ENCODE data around the gene RBBP4.
"Not testable (repeated sequence)": the region's sequence is repeated elsewhere in the genome, so short reads cannot be mapped to it uniquely, and the experiment has no call there.

Gene RBBP4

DNA sequence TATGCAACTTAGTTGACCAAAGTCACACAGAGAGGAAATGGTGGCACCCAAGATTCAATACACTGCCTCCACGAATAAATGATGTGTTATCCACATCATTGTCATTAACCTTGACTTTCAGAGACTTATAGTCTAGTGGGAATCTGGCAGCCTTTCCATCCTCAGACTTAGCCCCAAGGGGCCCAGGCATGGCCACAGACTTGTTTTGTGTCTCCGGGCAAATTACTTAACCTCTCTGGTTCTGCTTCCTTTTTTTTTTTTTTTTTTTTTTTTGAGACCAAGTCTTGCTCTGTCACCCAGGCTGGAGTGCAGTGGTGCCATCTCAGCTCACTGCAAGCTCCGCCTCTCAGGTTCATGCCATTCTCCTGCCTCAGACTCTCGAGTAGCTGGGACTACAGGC, 60.2 kb downstream of the RBBP4 start:
- not testable (repeated sequence) for DNase-seq, H3K27ac Mint-ChIP-seq, H3K36me3 Mint-ChIP-seq, H3K4me1 Mint-ChIP-seq, H3K9me3 Mint-ChIP-seq, H3K4me3 Mint-ChIP-seq
- H3K27me3 Mint-ChIP-seq, result peaks cover 45% of the 10 kb centered on the region
- CTCF ChIA-PET, result interaction anchor here (0.6 to 10.7 kb wide), 10 partner anchors 8 to 691 kb away, joined by 3 to 204 read pairs (median 9); partner anchors contain the start of gene SYNC

DNA sequence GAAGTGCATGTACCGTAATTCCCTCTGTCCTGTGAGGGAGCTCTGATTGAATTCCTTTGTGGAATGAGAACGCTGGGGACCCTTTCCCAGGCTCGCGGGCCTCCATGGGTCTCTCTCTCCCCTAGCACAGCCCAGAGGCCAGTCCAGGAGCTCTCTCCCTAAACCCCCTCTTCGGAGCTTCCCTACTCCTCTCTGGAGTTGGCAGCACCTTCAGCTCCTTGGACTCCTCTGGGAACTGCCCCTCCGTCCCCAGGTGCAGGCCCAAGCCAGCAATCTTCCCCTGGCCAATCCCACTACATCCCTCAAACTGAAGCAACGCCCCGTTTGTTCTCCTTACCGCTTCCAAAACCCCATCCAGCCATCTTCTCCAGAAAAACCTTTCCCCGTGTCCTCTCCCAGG, 62.1 kb downstream of the RBBP4 start:
- CTCF ChIA-PET, result interaction anchor here (0.6 to 10.7 kb wide), 23 partner anchors 8 to 743 kb away, joined by 3 to 204 read pairs (median 6); partner anchors contain the start of gene SYNC
- no peak for DNase-seq
- Mint-ChIP-seq H3K4me1 (peaks cover 14% of the 10 kb centered on the region), H3K27ac (no peak overlapping the region), H3K27me3 (peaks cover 37% of the 10 kb centered on the region), H3K36me3 (no peaks in the 10 kb centered on the region), H3K9me3 (no peaks in the 10 kb centered on the region), H3K4me3 (no peak overlapping the region)

DNA sequence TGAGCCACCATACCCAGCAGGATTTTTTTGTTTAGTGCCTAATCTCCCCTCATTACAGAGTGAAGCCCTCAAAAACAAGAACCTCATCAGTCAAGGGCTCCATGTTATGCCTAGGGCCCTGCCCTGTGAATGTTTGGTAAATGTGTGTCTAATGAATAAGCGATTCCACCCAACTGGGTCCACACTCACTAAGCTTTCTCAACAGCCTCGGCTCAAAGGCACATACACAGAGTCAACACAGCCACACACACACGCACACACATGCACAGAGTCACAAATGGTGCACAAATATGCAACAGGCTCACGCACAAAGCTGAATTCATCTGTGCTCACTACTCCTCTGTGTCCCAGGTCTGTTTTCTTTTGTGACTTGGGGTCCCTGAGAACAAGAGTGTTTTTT, 63.3 kb downstream of the RBBP4 start:
- no peaks in the 10 kb centered on the region for H3K9me3 Mint-ChIP-seq
- CTCF ChIA-PET, result interaction anchor here (3.9 to 10.7 kb wide), 2 partner anchors 59 to 160 kb away, joined by 66 to 204 read pairs; no protein-coding TSS in a partner anchor

DNA sequence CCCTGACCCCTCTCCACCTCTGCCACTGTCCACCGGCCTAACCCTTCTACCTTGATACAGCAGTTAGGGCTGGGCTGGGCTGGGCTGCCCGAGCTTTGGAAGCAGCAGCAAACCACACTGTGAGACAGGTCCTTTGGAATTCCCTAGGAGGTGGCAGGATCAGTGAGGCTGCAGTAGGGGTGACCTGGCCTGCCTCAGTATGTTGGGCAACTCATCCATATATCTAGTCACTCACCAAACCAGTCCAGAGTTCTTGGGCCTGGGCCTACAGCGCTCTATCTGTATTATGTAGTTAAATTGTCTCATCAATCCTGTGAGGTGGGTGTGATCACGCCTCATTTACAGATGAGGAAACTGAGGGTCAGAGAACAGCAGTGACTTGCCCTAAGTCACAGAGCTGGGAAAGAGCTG, 64.9 kb downstream of the RBBP4 start:
- peaks cover 14% of the 10 kb centered on the region for H3K4me1 Mint-ChIP-seq

More for the DNA sequence above, 63.3 kb downstream of the RBBP4 start:
- peaks cover 14% of the 10 kb centered on the region for H3K4me1 Mint-ChIP-seq
- H3K36me3 Mint-ChIP-seq, result no peaks in the 10 kb centered on the region
- H3K27me3 Mint-ChIP-seq, result peaks cover 45% of the 10 kb centered on the region
- no peak overlapping the region for H3K27ac Mint-ChIP-seq
- H3K4me3 Mint-ChIP-seq, result no peak overlapping the region
- DNase-seq, result no peak

DNA sequence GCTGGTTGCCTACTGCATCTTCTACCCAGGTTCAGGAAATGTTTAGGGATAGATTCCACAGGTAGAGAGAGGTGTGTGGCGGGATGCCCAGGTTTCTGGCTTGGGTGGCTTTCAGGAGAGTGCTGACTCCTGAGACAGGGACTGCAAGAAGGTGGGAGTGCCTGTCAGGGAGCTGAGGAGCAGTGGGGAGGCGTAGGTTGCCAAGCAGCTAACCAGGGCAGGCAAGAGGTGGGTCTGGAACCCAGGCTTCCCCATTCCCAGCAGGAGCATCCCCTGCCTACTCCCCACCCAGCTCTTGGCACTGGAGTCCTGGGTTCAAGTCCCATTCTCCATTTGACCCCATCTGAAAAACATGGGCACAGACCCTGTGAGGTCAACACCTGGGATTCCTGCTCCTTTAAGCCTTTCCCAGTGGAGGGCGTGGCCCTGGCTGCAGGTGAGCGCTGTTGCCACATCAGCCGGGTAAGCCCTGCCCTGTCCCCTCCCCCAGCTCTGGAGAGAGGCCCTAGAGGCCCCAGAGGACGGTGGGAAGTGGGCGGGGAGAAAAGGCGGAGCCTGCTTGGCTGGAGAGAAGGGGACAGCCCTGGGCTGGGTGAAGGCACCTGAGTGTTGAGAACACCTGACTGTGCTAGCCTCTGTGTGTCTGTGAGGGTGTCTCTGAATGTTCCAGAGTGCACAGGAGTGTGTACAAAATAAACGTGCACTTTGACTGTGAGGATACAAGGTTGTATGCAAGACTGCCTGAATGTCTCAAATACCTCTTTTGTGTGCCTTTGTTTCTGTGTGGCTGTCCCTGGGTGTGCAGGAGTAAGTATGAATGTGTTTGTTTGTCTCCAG, 65.5 kb downstream of the RBBP4 start:
- DNase-seq, result peak; percentile 80
- no peak overlapping the region for H3K4me3 Mint-ChIP-seq
- peaks cover 14% of the 10 kb centered on the region for H3K4me1 Mint-ChIP-seq
- no peak overlapping the region for H3K27ac Mint-ChIP-seq
- H3K9me3 Mint-ChIP-seq, result no peaks in the 10 kb centered on the region
- CTCF ChIA-PET, result interaction anchor here (0.8 to 10.7 kb wide), 2 partner anchors 57 to 155 kb away, joined by 3 to 204 read pairs; no protein-coding TSS in a partner anchor
- no peaks in the 10 kb centered on the region for H3K36me3 Mint-ChIP-seq
- peaks cover 67% of the 10 kb centered on the region for H3K27me3 Mint-ChIP-seq

More for the DNA sequence above, 64.9 kb downstream of the RBBP4 start:
- Mint-ChIP-seq H3K27ac (no peak overlapping the region), H3K36me3 (no peaks in the 10 kb centered on the region), H3K27me3 (peaks cover 61% of the 10 kb centered on the region), H3K4me3 (no peak overlapping the region), H3K9me3 (no peaks in the 10 kb centered on the region)
- no peak for DNase-seq
- CTCF ChIA-PET, result interaction anchor here (0.8 to 10.7 kb wide), 2 partner anchors 57 to 156 kb away, joined by 3 to 204 read pairs; no protein-coding TSS in a partner anchor

DNA sequence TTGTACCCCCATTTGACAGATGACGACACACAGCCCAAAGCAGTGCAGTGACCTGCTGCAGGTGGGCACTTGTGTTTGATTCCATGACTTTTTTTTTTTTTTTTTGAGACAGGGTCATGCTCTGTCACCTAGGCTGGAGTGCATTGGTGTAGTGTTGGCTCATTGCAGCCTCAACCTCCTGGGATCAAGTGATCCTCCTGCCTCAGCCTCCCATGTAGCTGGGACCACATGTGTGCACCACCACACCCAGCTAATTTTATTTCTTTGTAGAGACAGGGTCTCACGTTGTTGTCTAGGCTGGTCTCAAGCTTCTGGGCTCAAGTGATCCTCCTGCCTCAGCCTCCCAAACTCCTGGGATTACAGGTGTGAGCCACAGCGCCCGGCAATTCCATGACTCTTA, 66.5 kb downstream of the RBBP4 start:
- H3K9me3 Mint-ChIP-seq, result no peaks in the 10 kb centered on the region
- H3K27ac Mint-ChIP-seq, result no peak overlapping the region
- DNase-seq, result no peak
- no peaks in the 10 kb centered on the region for H3K36me3 Mint-ChIP-seq
- CTCF ChIA-PET, result interaction anchor here (0.9 to 10.7 kb wide), 4 partner anchors 25 to 197 kb away, joined by 3 to 204 read pairs (median 3); no protein-coding TSS in a partner anchor
- no peak overlapping the region for H3K4me3 Mint-ChIP-seq
- H3K4me1 Mint-ChIP-seq, result peaks cover 12% of the 10 kb centered on the region
- H3K27me3 Mint-ChIP-seq, result peaks cover 70% of the 10 kb centered on the region

DNA sequence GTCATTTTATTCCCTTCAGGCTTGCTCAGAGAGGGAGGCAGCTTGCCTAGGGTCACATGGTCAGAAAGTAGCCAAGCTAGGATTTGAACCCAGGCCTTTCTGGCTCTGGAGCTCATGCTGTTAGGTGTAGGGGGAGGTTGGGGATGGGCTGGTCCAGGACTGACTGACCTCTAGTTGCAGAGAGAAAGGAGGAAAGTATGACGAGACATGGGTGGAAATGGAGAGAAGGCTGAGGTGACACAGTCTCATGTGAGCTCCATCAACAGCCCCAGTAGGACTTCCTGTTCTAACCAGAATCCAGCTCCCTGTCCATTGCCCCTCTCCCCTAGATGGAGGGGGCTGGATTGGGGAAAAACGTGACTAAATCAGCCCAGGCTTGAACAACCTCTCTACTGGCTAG, 67.0 kb downstream of the RBBP4 start:
- CTCF ChIA-PET, result interaction anchor here (0.9 to 10.7 kb wide), 4 partner anchors 24 to 198 kb away, joined by 3 to 204 read pairs (median 3); no protein-coding TSS in a partner anchor
- H3K4me1 Mint-ChIP-seq, result peaks cover 12% of the 10 kb centered on the region
- H3K9me3 Mint-ChIP-seq, result no peaks in the 10 kb centered on the region
- H3K27ac Mint-ChIP-seq, result peak overlapping the region; percentile 67
- peaks cover 68% of the 10 kb centered on the region for H3K27me3 Mint-ChIP-seq
- H3K4me3 Mint-ChIP-seq, result no peak overlapping the region
- DNase-seq, result no peak
- no peaks in the 10 kb centered on the region for H3K36me3 Mint-ChIP-seq

DNA sequence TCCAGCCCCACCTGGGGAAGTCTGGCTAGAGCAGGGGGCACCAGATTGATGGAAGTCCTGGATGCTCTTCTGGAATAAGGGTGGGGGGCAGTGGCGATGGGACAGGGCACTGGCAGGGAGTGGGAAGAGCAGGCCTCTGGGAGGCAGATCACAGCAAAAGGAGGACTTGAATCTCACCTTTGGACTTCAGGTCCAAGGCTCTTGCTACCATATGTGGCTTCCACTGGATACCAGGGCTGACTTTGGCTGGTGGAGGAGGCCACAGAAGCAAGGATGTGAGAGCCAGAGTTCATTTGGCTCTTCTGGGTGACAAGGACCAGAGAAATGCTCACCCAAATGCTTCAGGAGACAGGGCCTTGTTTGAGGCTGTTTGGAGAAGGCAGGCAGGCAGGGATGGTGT, 67.5 kb downstream of the RBBP4 start:
- Mint-ChIP-seq H3K9me3 (no peaks in the 10 kb centered on the region), H3K4me1 (peaks cover 12% of the 10 kb centered on the region), H3K27ac (no peak overlapping the region), H3K36me3 (no peaks in the 10 kb centered on the region), H3K27me3 (peaks cover 63% of the 10 kb centered on the region), H3K4me3 (no peak overlapping the region)
- CTCF ChIA-PET, result interaction anchor here (1.5 to 10.7 kb wide), 2 partner anchors 55 to 198 kb away, joined by 3 to 204 read pairs; no protein-coding TSS in a partner anchor
- no peak for DNase-seq

DNA sequence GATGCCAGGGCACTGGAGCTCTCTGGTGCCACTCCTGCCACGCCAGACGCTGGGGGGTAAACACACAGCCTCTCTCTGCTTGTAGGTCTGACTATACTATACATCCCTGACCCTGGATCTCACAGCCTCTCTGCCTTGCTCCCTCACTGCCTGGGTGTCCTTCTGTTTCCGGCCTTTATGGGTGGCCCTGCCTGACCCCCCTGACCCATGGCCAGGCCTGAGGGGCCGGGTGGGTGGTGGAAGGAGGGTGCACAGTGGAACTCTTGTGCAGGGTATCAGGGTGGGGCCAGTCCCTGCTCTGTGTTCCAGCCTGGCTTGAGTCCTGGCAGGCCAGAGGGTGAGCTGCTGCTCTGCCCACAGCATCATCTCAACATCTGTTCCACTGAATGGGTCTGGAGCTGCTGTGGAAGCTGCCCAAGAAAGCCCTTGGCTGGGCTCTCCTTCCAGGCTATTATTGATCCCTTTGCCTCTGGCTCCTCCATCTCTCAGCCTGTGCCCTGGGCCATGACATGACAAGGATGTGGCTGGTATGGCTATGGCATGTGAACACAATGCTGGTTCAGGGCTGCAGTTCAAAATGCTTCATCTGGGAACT, 68.8 kb downstream of the RBBP4 start:
- Mint-ChIP-seq H3K4me1 (peaks cover 17% of the 10 kb centered on the region), H3K27me3 (peaks cover 63% of the 10 kb centered on the region), H3K9me3 (no peaks in the 10 kb centered on the region), H3K36me3 (no peaks in the 10 kb centered on the region), H3K27ac (no peak overlapping the region), H3K4me3 (no peak overlapping the region)
- no peak for DNase-seq
- CTCF ChIA-PET, result no interaction called here

DNA sequence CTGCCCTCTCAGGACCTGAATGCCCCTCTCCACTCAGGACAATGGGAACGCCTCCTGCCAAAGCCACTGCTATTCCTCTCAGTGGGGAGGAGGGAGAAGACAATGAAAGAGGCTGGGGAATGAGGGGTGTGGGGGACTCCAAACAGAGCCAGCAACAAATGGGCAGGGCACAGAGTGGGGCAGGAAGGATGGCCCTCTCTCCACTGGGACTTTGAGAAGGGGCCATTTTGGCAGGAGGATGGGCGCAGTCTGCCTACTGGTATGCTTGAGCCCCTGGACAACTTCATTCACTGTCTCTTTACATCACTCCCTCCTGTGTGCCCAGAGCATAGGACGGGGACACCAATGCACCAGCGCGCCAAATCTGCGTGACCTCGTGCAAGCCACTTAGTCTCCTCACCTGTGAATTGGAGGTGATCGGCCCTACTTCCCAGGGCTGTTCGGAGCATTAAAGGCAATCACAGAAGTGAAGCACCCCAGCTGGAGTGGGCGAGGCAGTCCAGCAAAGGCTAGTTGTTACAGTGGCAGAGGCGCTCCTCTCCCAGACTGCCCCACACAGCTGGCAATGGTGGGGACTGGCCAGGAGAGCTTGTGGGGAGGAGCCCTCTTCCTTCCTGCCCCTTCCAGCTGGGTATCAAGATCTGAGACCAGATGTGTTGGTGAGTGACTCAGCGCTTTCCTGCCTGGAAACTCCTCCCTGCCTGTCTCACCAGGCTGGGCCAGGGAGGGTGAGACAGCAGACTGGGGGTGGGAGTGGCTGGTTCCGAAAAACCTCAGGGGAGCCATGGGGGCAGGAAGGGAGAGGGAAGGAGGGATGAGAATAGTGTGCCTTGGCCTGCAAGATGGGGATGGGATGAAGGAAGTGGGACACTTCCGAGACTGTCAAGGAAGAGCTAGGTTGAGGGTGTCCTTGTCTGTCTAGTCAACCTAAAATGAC, 73.9 kb downstream of the RBBP4 start:
- Mint-ChIP-seq H3K27ac (peak overlapping the region; percentile 42), H3K4me1 (peaks cover 19% of the 10 kb centered on the region), H3K4me3 (no peak overlapping the region), H3K9me3 (no peaks in the 10 kb centered on the region), H3K36me3 (no peaks in the 10 kb centered on the region), H3K27me3 (peaks cover 50% of the 10 kb centered on the region)
- CTCF ChIA-PET, result interaction anchor here (2.1 kb wide), 1 partner anchor 12 kb away, joined by 9 read pairs; no protein-coding TSS in a partner anchor
- DNase-seq, result peak; percentile 54

DNA sequence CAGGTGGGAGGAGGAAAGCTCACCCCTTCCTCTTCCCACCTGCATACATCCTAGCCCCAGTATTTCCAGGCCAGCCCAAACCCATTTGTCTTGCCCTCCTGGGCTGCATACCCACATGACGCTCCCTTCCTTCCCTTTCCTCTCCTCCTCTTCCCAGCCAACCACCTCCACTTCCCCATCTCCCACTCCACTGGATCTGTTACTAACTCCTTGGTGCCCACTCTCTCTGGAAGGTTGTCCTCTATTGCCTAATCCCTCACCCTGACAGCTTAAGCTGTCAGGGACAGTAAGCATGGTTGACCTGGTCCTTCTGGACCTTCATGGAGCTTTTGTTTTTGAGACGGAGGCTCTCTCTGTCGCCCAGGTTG, 74.6 kb downstream of the RBBP4 start:
- H3K4me3 Mint-ChIP-seq, result no peak overlapping the region
- H3K9me3 Mint-ChIP-seq, result no peaks in the 10 kb centered on the region
- peaks cover 21% of the 10 kb centered on the region for H3K4me1 Mint-ChIP-seq
- H3K27ac Mint-ChIP-seq, result no peak overlapping the region
- H3K27me3 Mint-ChIP-seq, result peaks cover 47% of the 10 kb centered on the region
- CTCF ChIA-PET, result interaction anchor here (2.1 kb wide), 1 partner anchor 13 kb away, joined by 9 read pairs; no protein-coding TSS in a partner anchor
- H3K36me3 Mint-ChIP-seq, result no peaks in the 10 kb centered on the region
- no peak for DNase-seq

DNA sequence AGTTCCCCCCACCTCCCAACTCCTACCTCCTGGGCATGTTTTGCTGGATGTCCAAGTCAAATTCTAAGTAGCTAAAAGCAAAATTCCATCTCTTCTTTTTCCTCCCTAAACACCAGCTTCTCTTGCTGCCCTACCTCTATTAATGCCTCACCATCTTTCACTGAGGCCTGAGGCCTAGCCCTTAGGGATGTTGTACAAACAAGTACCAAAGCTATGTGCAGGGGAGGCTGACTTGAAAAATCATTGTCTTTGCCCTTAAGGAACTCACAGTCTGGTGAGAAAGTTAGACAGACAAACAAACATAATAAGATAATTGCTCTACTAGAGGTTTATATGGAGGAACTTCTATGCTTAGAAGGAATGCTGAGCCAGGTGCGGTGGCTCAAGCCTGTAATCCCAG, 76.9 kb downstream of the RBBP4 start:
- Mint-ChIP-seq H3K4me1 (peaks cover 30% of the 10 kb centered on the region), H3K36me3 (no peaks in the 10 kb centered on the region), H3K9me3 (no peaks in the 10 kb centered on the region), H3K4me3 (no peak overlapping the region), H3K27ac (no peak overlapping the region), H3K27me3 (peaks cover 29% of the 10 kb centered on the region)
- CTCF ChIA-PET, result interaction anchor here (0.9 to 5.1 kb wide), 3 partner anchors 14 to 45 kb away, joined by 3 to 23 read pairs (median 3); no protein-coding TSS in a partner anchor
- DNase-seq, result no peak

DNA sequence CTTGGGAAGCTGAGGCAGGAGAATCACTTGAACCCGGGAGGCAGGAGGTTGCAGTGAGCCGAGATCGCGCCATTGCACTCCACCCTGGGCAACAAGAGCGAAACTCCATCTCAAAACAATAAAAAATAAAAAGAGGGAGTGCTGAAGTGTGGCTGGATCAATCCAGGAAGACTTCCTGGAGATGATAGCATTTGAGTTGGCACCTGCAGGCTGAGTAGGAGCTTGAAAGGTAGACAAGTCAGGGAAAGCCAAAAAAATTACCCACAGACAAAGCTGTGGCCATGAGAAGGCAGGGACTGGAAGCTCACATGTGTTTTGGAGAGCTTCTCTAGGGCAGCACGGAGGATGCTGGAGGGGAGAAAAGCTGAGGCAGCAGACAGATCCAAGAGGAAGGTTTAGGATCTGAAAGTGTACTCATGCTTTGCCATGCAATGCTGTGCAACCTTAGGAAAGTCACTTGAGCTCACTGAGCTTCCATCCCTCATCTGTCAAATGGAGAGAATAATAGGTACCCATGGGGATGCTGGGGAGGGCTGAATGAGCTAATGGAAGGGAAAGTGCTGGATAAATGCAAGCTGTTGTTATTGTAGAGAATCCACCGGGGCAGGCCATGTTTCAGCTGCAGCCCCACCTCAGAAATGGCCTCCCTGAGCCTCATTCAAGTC, 77.5 kb downstream of the RBBP4 start:
- no peak for DNase-seq
- Mint-ChIP-seq H3K27me3 (peaks cover 29% of the 10 kb centered on the region), H3K27ac (no peak overlapping the region), H3K4me3 (no peak overlapping the region), H3K4me1 (peaks cover 30% of the 10 kb centered on the region), H3K36me3 (no peaks in the 10 kb centered on the region), H3K9me3 (no peaks in the 10 kb centered on the region)
- CTCF ChIA-PET, result interaction anchor here (1.2 to 5.1 kb wide), 3 partner anchors 14 to 45 kb away, joined by 3 to 23 read pairs (median 4); no protein-coding TSS in a partner anchor

Data from activated naive CD4-positive, alpha-beta T cell treated with anti-CD3 and anti-CD28 coated beads, Interleukin-2, amount 10 ng/mL, durations not matched to agents 7 days and 5 days (primary cell).